A673 (cell line): ENCODE measurements around the gene MRPL34. TPM values are rescaled to one million over a fixed set of nuclear protein-coding genes. Genes with fewer than 3 reads are reported as not detected.

Experiments used
- BruUV-seq: library from RNA; stranded (reverse); fragments of 400-500 nt; replicated peaks from 2 replicates; lab custom pipeline; 2021; lab: Mats Ljungman, UMichigan
- CTCF ChIA-PET: fragments of 300-600 bp; sonication (Branson Sonifier 250); formaldehyde crosslinking; loops from one replicate; lab custom pipeline; 2022; ENCODE audit warnings: antibody characterized with exemption; lab: Charles Lee
- POLR2A ChIA-PET: fragments of 300-600 bp; sonication (Branson Sonifier 250); formaldehyde crosslinking; loops from one replicate; lab custom pipeline; 2022; ENCODE audit warnings: antibody characterized with exemption; ENCODE audit not compliant: low non-redundant PET; lab: Charles Lee
- DNase-seq: peaks from one replicate; pipeline ENCODE4 v3.0.0-alpha.2; 2015; ENCODE audit warnings: low spot score
- H3K27ac ChIP-seq: fragments of 200-600 bp; sonication (generic); 2 replicates; pipeline ENCODE4 v1.5.1; 2016; ENCODE audit warnings: mixed run types, low read depth, mild to moderate bottlenecking, mixed read lengths, antibody characterized with exemption, low read length; ENCODE audit not compliant: poor library complexity, severe bottlenecking
- H3K27me3 ChIP-seq: fragments of 200-600 bp; sonication (generic); replicated peaks from 2 replicates; pipeline ENCODE4 v1.6.1; 2017; ENCODE audit warnings: mixed run types, low read depth, mild to moderate bottlenecking, mixed read lengths, antibody characterized with exemption, low read length; ENCODE audit not compliant: insufficient read depth, poor library complexity
- H3K36me3 ChIP-seq: fragments of 200-600 bp; sonication (generic); 2 replicates; pipeline ENCODE4 v1.6.1; 2016; ENCODE audit warnings: mixed run types, mild to moderate bottlenecking, mixed read lengths, antibody characterized with exemption, low read length; ENCODE audit not compliant: insufficient read depth, poor library complexity, severe bottlenecking
- H3K4me1 ChIP-seq: fragments of 200-600 bp; sonication (generic); 2 replicates; pipeline ENCODE4 v1.6.1; 2017; ENCODE audit warnings: mixed run types, mild to moderate bottlenecking, mixed read lengths, antibody characterized with exemption, low read length; ENCODE audit not compliant: insufficient read depth, poor library complexity, severe bottlenecking
- H3K4me3 ChIP-seq: fragments of 200-600 bp; sonication (generic); 2 replicates; pipeline ENCODE4 v1.5.1; 2016; ENCODE audit warnings: low read depth, mixed run types, mild to moderate bottlenecking, mixed read lengths, low read length; ENCODE audit not compliant: poor library complexity, severe bottlenecking
- H3K9me3 ChIP-seq: fragments of 200-600 bp; sonication (generic); 2 replicates; pipeline ENCODE4 v1.6.1; 2016; ENCODE audit warnings: mixed run types, low read depth, mild to moderate bottlenecking, mixed read lengths, antibody characterized with exemption, low read length; ENCODE audit not compliant: poor library complexity, severe bottlenecking
- EZH2 ChIP-seq: fragments of 200-600 bp; sonication (generic); IDR thresholded peaks from 2 replicates; pipeline ENCODE4 v1.6.1; 2017; ENCODE audit warnings: borderline replicate concordance, low read depth, mild to moderate bottlenecking, mixed read lengths, antibody characterized with exemption, low read length; ENCODE audit not compliant: poor library complexity, severe bottlenecking
- intact Hi-C: fragments of 100-400 bp; cut with micrococcal nuclease; formaldehyde crosslinking; loops from one replicate; pipeline ENCODE4 v1.10.0; 2022; ENCODE audit not compliant: unreplicated experiment
- total RNA-seq: library from RNA; stranded (reverse); gene quantifications from 2 replicates; pipeline ENCODE4 v1.2.3, GENCODE V29; 2021
- TF ChIP-seq, protein P1 (sequence below): fragments of 300-800, 200-600 bp; sonication (generic); conservative IDR thresholded peaks from 2 replicates; pipeline ENCODE4 v1.5.1; 2017; ENCODE audit warnings: low read depth, mild to moderate bottlenecking, antibody characterized with exemption, low read length, moderate library complexity, mixed read lengths

Gene MRPL34
- total RNA-seq, 1 experiment from 2014 or later: 91.8 TPM

DNA sequence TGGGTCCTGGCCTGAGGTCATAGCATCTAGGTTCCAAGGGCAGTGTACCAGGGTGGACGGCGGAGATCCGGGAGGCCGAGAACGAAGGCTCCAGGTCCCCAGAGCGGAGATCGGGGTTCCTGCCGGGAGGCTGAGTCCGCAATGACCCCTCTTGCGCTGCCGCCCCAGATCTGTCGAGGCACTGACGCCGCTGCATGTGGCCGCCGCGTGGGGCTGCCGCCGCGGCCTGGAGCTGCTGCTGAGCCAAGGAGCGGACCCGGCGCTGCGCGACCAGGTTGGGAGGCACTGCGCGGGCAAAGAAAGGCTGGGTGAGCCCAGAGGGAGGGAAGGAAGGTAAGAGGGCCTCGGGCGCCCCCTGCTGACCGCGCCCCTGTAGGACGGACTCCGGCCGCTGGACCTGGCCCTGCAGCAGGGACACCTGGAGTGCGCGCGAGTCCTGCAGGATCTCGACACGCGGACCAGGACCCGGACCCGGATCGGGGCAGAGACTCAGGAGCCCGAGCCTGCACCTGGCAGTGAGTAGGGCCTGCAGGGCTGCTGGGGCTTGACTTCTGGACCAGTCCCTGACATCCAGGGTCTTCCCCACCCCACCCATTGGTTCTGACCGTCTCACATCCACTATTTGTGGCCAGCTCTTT lies 23.1 kb upstream of the MRPL34 start:
- TF ChIP-seq EZH2: no peak
- TF ChIP-seq, protein P1, sequence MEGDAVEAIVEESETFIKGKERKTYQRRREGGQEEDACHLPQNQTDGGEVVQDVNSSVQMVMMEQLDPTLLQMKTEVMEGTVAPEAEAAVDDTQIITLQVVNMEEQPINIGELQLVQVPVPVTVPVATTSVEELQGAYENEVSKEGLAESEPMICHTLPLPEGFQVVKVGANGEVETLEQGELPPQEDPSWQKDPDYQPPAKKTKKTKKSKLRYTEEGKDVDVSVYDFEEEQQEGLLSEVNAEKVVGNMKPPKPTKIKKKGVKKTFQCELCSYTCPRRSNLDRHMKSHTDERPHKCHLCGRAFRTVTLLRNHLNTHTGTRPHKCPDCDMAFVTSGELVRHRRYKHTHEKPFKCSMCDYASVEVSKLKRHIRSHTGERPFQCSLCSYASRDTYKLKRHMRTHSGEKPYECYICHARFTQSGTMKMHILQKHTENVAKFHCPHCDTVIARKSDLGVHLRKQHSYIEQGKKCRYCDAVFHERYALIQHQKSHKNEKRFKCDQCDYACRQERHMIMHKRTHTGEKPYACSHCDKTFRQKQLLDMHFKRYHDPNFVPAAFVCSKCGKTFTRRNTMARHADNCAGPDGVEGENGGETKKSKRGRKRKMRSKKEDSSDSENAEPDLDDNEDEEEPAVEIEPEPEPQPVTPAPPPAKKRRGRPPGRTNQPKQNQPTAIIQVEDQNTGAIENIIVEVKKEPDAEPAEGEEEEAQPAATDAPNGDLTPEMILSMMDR: peak; percentile 93
- ChIA-PET CTCF (interaction anchor here (0.6 kb wide), 1 partner anchor 570 kb away, joined by 6 read pairs; no protein-coding TSS in a partner anchor), POLR2A (no interaction called here)
- H3K4me3 ChIP-seq: peak overlapping the region; percentile 55
- H3K9me3 ChIP-seq: no peaks in the 10 kb centered on the region
- intact Hi-C loops: loop anchor here (2.0 to 10.0 kb wide), 3 partner anchors 78 to 508 kb away; no protein-coding TSS in a partner anchor
- H3K27me3 ChIP-seq: no peaks in the 10 kb centered on the region
- no peaks in the 10 kb centered on the region for H3K36me3 ChIP-seq
- DNase-seq: peak; percentile 89
- BruUV-seq: no TSS peak
- H3K27ac ChIP-seq: peak overlapping the region; percentile 29
- peaks cover 4% of the 10 kb centered on the region for H3K4me1 ChIP-seq

DNA sequence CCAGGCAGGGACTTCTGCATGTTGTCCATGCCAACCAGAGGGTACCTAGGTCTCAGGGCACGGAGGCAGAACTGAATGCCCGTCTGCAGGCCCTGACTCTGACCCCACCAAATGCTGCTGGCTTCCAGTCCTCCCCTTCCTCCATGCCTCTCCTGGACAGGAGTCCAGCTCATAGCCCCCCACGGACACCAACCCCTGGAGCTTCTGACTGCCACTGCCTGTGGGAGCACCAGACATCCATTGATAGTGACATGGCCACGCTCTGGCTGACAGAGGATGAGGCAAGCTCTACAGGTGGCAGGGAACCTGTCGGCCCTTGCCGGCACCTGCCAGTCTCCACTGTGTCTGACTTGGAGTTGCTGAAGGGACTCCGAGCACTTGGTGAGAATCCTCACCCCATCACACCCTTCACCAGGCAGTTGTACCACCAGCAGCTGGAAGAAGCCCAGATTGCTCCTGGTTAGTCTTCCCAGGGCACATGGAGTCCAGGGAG lies 22.1 kb upstream of the MRPL34 start:
- Histone ChIP-seq H3K36me3 (no peaks in the 10 kb centered on the region), H3K9me3 (no peaks in the 10 kb centered on the region), H3K4me1 (peaks cover 4% of the 10 kb centered on the region), H3K27ac (no peak overlapping the region), H3K4me3 (no peak overlapping the region), H3K27me3 (no peaks in the 10 kb centered on the region)
- POLR2A ChIA-PET: no interaction called here
- intact Hi-C loops: loop anchor here (2.0 to 10.0 kb wide), 3 partner anchors 79 to 509 kb away; no protein-coding TSS in a partner anchor
- DNase-seq: no peak
- CTCF ChIA-PET: interaction anchor here (0.5 kb wide), 1 partner anchor 62 kb away, joined by 5 read pairs; no protein-coding TSS in a partner anchor
- no TSS peak for BruUV-seq
- no peak for TF ChIP-seq EZH2

DNA sequence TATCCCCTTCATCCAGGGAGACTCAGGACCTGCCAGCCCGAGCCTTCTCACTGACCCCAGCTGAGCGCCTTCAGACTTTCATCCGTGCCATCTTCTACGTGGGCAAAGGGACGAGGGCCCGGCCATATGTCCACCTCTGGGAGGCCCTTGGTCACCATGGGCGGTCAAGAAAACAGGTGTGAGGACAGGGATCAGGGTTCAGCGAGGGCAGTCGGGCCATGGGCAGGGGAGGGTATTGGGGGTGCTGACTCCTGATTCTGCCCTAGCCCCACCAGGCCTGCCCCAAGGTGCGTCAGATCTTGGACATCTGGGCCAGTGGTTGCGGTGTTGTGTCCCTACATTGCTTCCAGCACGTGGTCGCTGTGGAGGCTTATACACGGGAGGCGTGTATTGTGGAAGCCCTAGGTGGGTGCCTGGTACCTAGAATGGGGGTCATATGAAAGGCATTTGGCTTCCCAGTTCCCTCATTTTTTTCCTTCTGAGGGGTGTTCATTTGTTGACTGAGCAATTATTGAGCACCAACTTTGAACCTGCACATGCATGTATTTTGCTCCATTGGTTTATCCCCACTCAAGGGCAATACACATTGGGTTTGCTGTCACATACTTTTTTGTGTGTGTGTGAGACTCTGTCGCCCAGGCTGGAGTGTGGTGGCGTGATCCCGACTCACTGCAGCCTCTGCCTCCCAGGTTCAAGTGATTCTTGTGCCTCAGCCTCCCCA lies 20.1 kb upstream of the MRPL34 start:
- H3K27me3 ChIP-seq: no peaks in the 10 kb centered on the region
- no peak overlapping the region for H3K4me3 ChIP-seq
- H3K27ac ChIP-seq: no peak overlapping the region
- no peak for DNase-seq
- TF ChIP-seq EZH2: no peak
- TF ChIP-seq, protein P1: no peak
- intact Hi-C loops: loop anchor here (10.0 kb wide), 1 partner anchor 511 kb away; no protein-coding TSS in a partner anchor
- CTCF ChIA-PET: interaction anchor here (0.5 kb wide), 1 partner anchor 48 kb away, joined by 5 read pairs; no protein-coding TSS in a partner anchor
- POLR2A ChIA-PET: no interaction called here
- no peaks in the 10 kb centered on the region for H3K36me3 ChIP-seq
- no TSS peak for BruUV-seq
- peaks cover 4% of the 10 kb centered on the region for H3K4me1 ChIP-seq
- no peaks in the 10 kb centered on the region for H3K9me3 ChIP-seq
